Measurements from ENCODE around the gene ANKRD6.

GRCh38 chr6:89414215-89414614 is 18.7 kb upstream of the ANKRD6 start:
- TF ChIP-seq CTCF (IDR thresholded peaks at IDR 0.05) = no peak
- no peak for TF ChIP-seq POLR2A (IDR thresholded peaks at IDR 0.05)

Measured in vagina (tissue), 2 donors.